ENCODE measurements around the gene MC1R.

MC1R gene

GRCh38 chr16:89890886-89891657, 27.6 kb upstream of the MC1R start:
- Mint-ChIP-seq H3K36me3 (ENCODE audit: low read depth) (peaks cover 43% of the 10 kb centered on the region), H3K27me3 (no peaks in the 10 kb centered on the region), H3K4me1 (peaks cover 12% of the 10 kb centered on the region), H3K4me3 (no peak overlapping the region), H3K9me3 (no peaks in the 10 kb centered on the region), H3K27ac (no peak overlapping the region)
- ATAC-seq, result no peak
- no peak for DNase-seq

GRCh38 chr16:89892055-89892630, 26.5 kb upstream of the MC1R start:
- Mint-ChIP-seq H3K27me3 (no peaks in the 10 kb centered on the region), H3K4me3 (no peak overlapping the region), H3K4me1 (peaks cover 12% of the 10 kb centered on the region), H3K9me3 (no peaks in the 10 kb centered on the region), H3K27ac (no peak overlapping the region), H3K36me3 (ENCODE audit: low read depth) (peaks cover 39% of the 10 kb centered on the region)
- no peak for DNase-seq
- no peak for ATAC-seq

GRCh38 chr16:89892635-89893034, 26.0 kb upstream of the MC1R start:
- H3K27me3 Mint-ChIP-seq, result no peaks in the 10 kb centered on the region
- peaks cover 12% of the 10 kb centered on the region for H3K4me1 Mint-ChIP-seq
- peaks cover 39% of the 10 kb centered on the region for H3K36me3 Mint-ChIP-seq (ENCODE audit: low read depth)
- no peak overlapping the region for H3K4me3 Mint-ChIP-seq
- no peak overlapping the region for H3K27ac Mint-ChIP-seq
- no peak for DNase-seq
- ATAC-seq, result no peak
- no peaks in the 10 kb centered on the region for H3K9me3 Mint-ChIP-seq

- DNase-seq (no peak), ATAC-seq (no peak)
- no peaks in the 10 kb centered on the region for H3K9me3 Mint-ChIP-seq
- H3K4me1 Mint-ChIP-seq, result peaks cover 12% of the 10 kb centered on the region
- H3K27ac Mint-ChIP-seq, result no peak overlapping the region
- H3K4me3 Mint-ChIP-seq, result no peak overlapping the region
- no peaks in the 10 kb centered on the region for H3K27me3 Mint-ChIP-seq
- H3K36me3 Mint-ChIP-seq (ENCODE audit: low read depth), result peaks cover 37% of the 10 kb centered on the region
Observed at GRCh38 chr16:89893642-89894548, 24.8 kb upstream of the MC1R start.

GRCh38 chr16:89895482-89896250, 23.0 kb upstream of the MC1R start:
- no peaks in the 10 kb centered on the region for H3K27me3 Mint-ChIP-seq
- peaks cover 45% of the 10 kb centered on the region for H3K36me3 Mint-ChIP-seq (ENCODE audit: low read depth)
- ATAC-seq (no peak), DNase-seq (no peak)
- no peak overlapping the region for H3K27ac Mint-ChIP-seq
- H3K9me3 Mint-ChIP-seq, result no peaks in the 10 kb centered on the region
- peaks cover 13% of the 10 kb centered on the region for H3K4me1 Mint-ChIP-seq
- H3K4me3 Mint-ChIP-seq, result no peak overlapping the region

- H3K36me3 Mint-ChIP-seq (ENCODE audit: low read depth), result peaks cover 36% of the 10 kb centered on the region
- H3K4me1 Mint-ChIP-seq, result peaks cover 10% of the 10 kb centered on the region
Observed at GRCh38 chr16:89897204-89897603, 21.5 kb upstream of the MC1R start.

GRCh38 chr16:89898201-89898967, 20.3 kb upstream of the MC1R start:
- Mint-ChIP-seq H3K36me3 (ENCODE audit: low read depth) (peaks cover 29% of the 10 kb centered on the region), H3K27ac (no peak overlapping the region), H3K4me3 (no peak overlapping the region), H3K9me3 (no peaks in the 10 kb centered on the region), H3K27me3 (no peaks in the 10 kb centered on the region), H3K4me1 (peaks cover 10% of the 10 kb centered on the region)
- no peak for DNase-seq
- ATAC-seq, result no peak

More at GRCh38 chr16:89897204-89897603, 21.5 kb upstream of the MC1R start:
- DNase-seq (no peak), ATAC-seq (no peak)
- Mint-ChIP-seq H3K9me3 (no peaks in the 10 kb centered on the region), H3K27me3 (no peaks in the 10 kb centered on the region), H3K27ac (no peak overlapping the region), H3K4me3 (no peak overlapping the region)

GRCh38 chr16:89899879-89900481, 18.7 kb upstream of the MC1R start:
- ATAC-seq (peak; percentile 42), DNase-seq (no peak)
- H3K4me3 Mint-ChIP-seq, result no peak overlapping the region
- peaks cover 10% of the 10 kb centered on the region for H3K4me1 Mint-ChIP-seq
- peaks cover 27% of the 10 kb centered on the region for H3K36me3 Mint-ChIP-seq (ENCODE audit: low read depth)
- no peaks in the 10 kb centered on the region for H3K27me3 Mint-ChIP-seq
- H3K27ac Mint-ChIP-seq, result peak overlapping the region; percentile 18
- H3K9me3 Mint-ChIP-seq, result no peaks in the 10 kb centered on the region

GRCh38 chr16:89900885-89901284, 17.8 kb upstream of the MC1R start:
- ATAC-seq, result no peak
- Mint-ChIP-seq H3K27me3 (no peaks in the 10 kb centered on the region), H3K9me3 (no peaks in the 10 kb centered on the region), H3K4me3 (no peak overlapping the region), H3K36me3 (ENCODE audit: low read depth) (peaks cover 25% of the 10 kb centered on the region), H3K27ac (no peak overlapping the region), H3K4me1 (peaks cover 10% of the 10 kb centered on the region)
- DNase-seq, result no peak

- Mint-ChIP-seq H3K27me3 (no peaks in the 10 kb centered on the region), H3K36me3 (ENCODE audit: low read depth) (peaks cover 27% of the 10 kb centered on the region), H3K4me1 (peaks cover 10% of the 10 kb centered on the region), H3K27ac (no peak overlapping the region), H3K4me3 (no peak overlapping the region), H3K9me3 (no peaks in the 10 kb centered on the region)
- ATAC-seq (no peak), DNase-seq (no peak)
Observed at GRCh38 chr16:89902980-89903379, 15.7 kb upstream of the MC1R start.

- ATAC-seq (no peak), DNase-seq (no peak)
- no peak overlapping the region for H3K4me3 Mint-ChIP-seq
- peaks cover 10% of the 10 kb centered on the region for H3K4me1 Mint-ChIP-seq
- H3K9me3 Mint-ChIP-seq, result no peaks in the 10 kb centered on the region
- H3K27me3 Mint-ChIP-seq, result no peaks in the 10 kb centered on the region
- H3K27ac Mint-ChIP-seq, result no peak overlapping the region
- H3K36me3 Mint-ChIP-seq (ENCODE audit: low read depth), result peaks cover 27% of the 10 kb centered on the region
Observed at GRCh38 chr16:89903908-89904515, 14.7 kb upstream of the MC1R start.

- Mint-ChIP-seq H3K27ac (no peak overlapping the region), H3K27me3 (no peaks in the 10 kb centered on the region)
Observed at GRCh38 chr16:89904606-89905510, 13.8 kb upstream of the MC1R start.

More at GRCh38 chr16:89904606-89905510, 13.8 kb upstream of the MC1R start:
- Mint-ChIP-seq H3K4me1 (peaks cover 7% of the 10 kb centered on the region), H3K36me3 (ENCODE audit: low read depth) (peaks cover 22% of the 10 kb centered on the region), H3K4me3 (no peak overlapping the region), H3K9me3 (no peaks in the 10 kb centered on the region)
- DNase-seq (no peak), ATAC-seq (no peak)
